CD4-positive, alpha-beta T cell treated with Interleukin-4 for 1 hour (primary cell): ENCODE results near the gene GTF2F2.

Experiments
- DNase-seq, 2 donors: peaks; one replicate each; pipeline ENCODE4 v3.0.0-alpha.2; 2020 to 2022

Gene GTF2F2, protein sequence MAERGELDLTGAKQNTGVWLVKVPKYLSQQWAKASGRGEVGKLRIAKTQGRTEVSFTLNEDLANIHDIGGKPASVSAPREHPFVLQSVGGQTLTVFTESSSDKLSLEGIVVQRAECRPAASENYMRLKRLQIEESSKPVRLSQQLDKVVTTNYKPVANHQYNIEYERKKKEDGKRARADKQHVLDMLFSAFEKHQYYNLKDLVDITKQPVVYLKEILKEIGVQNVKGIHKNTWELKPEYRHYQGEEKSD

DNA sequence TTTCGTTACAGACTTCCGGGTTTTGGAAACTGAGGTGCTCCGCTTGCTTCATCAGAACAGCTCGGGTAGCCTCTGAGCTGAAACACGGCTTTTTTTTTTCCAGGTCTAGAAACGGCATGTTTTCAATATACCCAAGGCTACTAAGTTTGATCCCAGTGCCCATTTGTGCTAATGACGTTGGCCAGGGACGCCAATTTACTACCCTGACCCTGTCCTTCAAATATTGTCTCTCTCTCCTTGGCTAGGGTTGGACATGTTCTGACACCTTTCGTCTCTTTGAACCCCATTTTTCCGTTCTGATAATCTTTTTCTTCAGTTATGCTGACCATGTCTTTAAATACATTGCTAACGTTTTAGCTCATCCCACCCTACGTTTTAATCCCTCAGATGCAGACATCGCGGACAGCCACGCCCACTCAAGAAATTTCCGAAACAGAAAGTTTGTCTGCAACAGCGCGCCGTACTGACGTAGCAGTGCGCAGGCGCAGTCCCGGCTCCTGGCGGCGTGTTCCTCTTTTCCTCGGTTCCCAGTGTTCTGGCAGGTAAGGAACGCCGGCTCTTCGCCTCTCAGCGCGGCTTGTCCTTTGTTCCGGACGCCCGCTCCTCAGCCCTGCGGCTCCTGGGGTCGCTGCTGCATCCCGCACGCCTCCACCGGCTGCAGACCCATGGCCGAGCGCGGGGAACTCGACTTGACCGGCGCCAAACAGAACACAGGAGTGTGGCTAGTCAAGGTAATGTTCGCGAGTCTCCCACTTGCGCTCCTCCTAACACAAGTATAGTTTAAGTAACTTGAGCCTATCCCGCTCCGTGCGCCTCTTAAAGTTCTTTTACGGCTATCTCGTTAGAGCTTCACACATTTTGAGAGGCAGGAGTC, at the start of gene GTF2F2:
TSS of gene GTF2F2 (plus strand) at position 520 of the 874 bp plus-strand sequence. CDS start at position 666, 146 bp downstream.
- peak; percentile 89 to 91 for DNase-seq

DNA sequence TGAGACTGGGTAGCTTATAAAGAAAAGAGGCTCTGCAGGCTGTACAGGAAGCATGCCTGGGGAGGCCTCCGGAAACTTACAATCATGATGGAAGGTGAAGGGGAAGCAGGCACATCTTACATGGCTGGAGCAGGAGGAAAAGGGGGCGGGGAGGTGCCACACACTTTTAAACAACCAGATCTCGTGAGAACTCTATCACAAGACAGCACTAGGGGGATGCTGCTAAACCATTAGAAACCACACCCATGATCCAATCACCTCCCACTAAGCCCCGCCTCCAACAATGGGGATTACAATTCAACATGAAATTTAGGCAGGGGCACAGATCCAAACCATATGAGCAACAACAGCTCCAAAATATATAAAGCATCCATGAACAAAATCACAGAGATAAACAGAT, 46.5 kb upstream of the GTF2F2 start:
- DNase-seq = no peak

DNA sequence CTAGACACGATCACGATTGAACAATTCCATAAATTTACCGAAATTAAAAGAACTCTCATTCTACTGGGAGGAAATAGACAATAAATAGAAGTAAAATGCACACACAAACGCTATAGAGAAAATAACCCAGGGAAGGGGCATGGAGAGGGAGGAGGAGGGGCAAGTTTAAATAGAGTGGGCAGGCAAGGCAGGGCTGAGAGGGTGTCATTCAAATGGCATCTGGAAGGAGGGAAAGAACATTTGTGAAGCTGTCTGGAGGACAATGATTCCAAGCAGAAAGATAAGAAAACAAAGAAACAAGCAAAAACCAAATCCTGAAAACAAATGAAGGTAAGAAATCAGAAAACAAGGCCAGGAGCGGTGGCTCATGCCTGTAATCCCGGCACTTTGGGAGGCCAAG, 45.6 kb upstream of the GTF2F2 start:
- DNase-seq = no peak

DNA sequence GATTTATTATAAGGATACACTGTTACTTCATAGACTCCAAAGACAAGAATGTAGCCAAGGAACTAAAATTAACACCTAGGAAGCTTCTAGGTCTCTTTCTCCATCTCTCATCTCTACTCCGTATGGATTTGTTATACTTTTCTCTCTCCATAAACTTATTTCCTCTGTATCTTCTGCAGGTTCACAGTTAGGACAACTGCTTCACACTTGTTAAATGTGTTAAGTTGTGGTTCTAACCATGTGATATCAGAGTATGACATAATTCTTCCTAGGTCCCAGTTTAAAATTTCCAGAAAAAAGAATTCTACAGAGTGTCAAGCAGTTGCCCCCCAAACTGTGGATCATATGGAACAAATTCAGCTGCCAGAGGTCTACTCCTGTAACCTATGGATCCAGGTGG, 42.3 kb upstream of the GTF2F2 start:
- no peak for DNase-seq

DNA sequence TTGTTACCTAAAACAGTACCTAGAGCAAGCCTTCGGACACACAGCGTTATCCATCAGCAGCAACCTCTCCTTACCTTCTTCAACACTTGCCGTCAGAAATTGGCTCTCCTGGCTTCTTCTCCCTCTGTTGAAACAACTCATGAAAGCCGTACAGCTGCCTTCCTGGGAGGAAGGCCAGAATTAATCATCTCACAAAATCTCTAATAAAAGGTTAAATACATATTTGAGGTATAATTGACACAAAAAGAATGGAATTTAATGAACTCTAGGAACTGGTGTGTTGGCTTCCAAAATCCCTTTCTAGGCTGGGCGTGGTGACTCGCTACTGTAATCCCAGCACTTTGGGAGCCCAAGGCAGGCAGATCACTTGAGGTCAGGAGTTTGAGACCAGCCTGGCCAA, 37.3 kb upstream of the GTF2F2 start:
- DNase-seq = no peak

DNA sequence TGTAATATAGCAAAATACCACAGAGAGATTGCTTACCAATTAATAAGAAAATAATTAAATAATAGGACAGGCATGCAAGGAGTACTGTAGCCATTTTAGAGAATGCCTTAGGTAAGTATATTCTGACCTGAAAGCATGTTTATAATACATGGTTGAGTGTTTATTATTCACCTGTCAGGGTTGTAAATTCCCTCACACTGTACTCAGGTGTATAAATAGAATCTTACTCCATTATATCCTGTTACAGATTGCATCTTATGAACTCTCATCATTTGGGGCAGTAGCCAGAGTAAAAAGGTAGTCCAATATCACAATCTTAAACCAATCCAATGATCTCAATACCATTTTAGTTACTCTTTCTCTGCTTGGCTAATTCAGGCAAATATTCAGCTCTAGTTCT, 35.8 kb upstream of the GTF2F2 start:
- DNase-seq = no peak

DNA sequence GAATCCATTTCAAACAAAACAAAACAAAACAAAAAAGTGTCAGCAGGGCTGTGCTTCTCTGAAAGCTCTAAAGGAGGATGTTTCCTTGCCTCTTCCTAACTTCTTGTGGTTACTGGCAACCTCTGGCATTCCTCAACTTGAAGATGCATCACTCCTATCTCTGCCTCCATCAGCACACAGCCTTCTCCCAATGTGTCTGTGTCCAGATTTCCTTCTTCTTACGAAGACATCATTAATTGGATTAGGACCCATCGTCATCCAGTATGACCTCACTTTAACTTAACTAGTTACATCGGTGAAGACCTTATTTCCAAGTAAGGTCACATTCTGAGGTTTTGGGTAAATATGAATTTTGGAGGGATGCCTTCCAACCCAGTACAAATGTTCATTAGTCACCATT, 33.8 kb upstream of the GTF2F2 start:
- no peak for DNase-seq

DNA sequence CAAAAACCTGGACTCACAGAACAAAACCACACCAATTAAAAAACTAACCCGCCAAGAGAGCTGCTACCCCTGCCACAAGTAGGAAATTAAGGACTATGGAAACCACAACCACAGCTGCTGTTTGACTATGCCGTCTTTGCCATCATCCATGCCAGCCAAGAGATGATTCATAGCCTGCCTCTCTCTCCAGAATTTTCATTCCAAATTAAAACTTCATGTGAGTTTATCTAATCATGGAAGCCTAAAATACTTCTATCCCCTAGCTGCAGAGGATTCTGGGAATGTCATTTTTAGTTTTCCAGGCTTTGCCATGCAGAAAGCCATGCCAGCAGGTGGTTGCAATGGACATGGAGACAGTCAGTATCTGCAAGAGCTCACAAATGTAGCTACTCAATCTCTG, 27.6 kb upstream of the GTF2F2 start:
- no peak for DNase-seq

DNA sequence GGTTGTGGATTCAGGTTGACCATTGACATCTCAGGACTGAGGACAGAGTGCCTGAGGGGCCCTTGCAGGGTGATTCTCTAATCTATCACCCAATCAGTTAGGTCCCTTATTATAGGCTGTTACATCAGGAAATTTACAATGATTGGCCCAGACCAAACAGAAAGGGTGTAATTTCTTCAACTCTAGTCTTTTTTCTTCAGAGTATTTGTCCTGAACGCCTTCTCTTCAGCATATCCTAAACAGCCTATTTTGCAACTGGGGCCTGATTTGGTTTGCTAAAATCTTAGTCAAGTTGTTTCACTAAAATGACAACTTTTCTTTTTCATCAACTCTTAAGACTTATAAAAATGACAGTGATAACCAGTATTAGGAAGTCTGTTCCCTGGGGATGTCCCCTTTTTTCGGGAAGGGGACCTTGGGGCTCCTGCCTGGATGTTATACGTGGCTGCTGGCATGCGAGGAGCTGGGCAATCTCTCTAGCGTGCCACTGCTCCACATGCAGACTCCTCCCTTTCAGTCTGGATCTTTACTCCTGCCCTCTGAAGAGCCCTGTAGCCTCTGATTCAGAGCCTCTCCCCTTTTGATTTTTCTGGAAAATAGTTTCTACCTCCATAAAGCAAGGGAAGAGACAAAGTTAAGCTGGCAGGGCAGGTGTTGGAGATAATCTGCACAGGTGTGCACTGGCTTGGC, 19.6 kb upstream of the GTF2F2 start:
- no peak for DNase-seq

DNA sequence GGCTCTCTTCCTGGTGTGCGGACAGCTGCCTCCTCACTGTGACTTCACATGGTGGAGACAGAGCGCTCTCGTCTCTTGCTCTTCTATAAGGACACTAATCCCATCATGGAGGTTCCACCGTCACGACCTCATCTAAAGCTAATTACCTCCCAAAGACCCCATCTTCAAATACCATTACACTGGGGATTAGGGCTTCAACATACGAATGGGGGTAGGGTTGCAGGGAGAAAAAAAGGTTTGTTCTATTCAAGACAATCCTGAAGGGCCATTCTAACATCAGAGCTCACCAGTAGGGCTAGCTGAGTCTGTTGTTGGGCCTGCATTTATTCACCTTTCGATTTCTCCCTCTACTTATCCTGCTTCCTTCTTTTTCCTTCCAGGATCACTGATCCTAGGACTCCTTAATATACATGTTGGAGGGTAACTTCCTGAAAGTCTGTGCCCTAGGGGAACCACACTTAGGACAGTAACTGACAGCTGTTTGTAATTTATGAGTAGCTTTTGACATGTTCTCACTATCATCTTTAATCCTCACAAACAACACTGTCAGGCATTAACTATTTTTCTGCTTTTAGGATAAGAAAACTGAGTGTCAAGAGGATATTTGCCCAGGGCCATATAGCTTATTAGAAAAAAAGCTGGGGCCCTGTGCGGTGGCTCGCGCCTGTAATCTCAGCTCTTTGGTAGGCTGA, 18.8 kb upstream of the GTF2F2 start:
- DNase-seq = no peak

DNA sequence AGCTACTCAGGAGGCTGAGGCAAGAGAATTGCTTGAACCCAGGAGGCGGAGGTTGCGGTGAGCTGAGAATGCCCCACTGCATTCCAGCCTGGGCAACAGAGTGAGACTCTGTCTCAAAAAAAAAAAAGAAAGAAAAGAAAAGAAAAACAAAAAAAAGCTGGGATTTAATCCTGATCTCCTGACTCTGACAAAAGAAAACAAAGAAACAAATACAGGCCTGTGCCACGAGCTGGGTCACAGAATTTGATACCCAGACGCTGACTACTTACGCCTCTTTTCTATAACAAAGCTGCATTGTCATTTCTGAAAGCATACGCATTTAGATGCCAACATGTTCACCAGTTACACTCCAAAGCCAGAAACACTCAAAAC, 18.2 kb upstream of the GTF2F2 start:
- DNase-seq = no peak

DNA sequence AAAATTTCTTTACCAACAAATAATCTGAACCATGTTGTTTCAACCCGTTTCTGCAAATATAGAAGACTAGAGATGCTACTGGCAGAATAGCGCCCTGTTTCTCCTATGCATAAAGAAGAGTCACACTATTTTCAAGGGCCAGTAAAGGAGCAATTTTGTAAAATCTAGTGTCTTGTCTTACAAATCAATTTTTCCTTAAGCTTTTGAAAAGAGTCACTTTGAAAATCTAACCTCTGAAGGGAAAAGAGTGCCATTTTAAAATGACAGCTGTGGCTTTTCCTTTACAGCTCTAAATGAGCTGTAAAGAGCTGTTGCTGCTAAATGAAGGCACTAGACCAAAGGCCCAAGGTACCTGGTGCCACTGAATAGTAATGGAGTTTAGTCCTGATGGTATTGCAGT, 16.9 kb upstream of the GTF2F2 start:
- no peak for DNase-seq

DNA sequence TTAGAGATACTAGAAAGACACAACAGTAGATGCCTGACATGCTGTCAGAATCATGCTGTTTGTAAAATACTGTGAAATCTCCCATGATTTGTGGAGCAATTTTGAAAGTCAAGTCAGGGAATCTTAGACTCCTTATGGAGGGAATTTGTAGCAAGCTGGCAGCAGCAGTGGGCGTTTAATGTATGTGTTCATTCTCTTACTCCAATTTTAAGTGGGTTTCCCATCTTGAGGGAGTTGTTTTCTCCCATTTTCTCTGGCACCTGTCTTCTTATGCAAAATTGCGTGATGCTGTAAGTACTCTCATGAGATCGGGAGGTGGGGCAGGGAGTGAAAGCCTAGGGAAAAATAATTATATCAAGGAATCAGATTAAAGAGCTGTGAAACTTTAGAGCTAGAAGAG, 16.0 kb upstream of the GTF2F2 start:
- no peak for DNase-seq

DNA sequence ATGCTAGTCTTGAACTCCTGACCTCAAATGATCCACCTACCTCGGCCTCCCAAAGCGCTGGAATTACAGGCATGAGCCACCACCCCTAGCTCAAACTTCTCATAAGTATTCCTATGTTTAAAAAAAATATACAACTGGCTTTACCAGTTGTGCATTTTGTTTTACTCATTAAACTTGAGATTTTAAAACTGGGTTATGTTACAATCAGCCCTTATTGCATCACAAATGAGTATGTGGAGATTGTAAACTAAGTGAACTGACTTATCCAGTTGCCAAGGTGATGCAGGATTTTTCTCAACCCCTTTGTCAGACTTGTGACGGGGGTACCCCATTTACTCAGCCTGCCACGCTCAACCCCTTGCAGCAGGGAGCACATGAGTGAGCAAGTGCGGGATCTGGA, 14.4 kb upstream of the GTF2F2 start:
- no peak for DNase-seq

DNA sequence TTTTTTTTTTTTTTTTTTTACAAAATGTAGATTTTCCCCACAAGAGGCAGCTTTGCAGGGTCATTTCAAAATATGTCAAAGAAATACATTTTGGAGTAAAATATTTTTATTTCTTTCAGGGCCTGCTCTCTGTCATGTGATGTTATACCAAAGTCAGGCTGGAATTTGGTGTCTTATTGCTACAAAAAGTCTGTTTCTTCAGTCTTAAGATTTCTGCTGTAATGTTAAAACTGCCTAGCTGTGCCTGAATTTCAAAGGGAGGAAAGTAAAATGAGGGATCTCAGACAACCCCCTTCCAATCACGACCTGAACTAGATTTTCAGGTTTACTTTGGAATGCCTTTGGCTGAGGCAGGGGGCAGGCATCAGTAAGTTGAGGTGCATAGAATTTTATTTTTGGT, 12.8 kb upstream of the GTF2F2 start:
- DNase-seq = no peak

DNA sequence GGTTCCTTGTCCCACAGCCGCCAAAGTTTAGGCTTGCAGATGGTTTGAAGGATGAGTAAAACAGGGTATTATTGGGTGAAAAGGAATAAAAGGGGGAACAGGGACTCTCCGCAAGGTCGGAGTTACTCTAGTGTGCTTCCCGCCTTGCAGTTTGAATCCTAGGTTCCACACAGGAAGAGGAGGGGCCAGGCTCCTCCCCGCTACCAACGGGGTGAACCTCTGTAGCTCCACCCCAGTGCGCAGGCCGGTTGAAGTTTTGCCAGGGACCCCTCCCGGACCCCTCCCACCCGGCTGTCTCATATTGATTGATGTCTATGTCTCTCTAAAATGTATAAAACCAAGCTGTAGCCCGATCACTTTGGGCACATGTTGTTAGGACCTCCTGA, 11.6 kb upstream of the GTF2F2 start:
- peak in 1 of 2 donors; percentile 14 for DNase-seq

DNA sequence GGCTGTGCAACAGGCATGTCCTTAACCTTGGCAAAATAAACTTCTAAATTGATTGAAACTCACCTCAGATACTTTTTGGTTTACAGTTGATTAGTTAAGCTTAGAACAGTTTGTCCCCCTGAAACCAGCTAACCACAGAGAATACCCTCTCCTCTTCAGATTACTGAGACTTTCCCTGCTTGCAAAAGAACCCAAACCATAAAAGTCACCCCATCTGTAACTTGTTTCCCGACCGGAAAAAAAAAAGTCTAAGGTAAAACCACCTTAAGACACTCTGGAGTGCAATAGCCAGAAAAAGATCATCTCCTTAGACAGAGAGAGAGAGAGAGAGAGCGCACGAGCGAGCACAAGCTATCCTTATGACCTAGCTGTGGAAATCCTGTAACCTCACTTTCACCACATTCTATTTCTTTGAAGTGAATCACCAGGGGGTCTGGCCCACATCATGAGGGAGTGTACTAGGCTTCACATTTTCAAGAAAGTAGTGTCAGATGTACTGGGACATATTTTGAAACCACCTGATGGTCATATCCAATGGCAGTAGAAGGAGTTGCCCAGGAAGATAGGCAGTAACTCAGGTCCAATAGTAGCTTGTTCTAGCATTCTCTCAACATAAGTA, 11.1 kb upstream of the GTF2F2 start:
- no peak for DNase-seq

DNA sequence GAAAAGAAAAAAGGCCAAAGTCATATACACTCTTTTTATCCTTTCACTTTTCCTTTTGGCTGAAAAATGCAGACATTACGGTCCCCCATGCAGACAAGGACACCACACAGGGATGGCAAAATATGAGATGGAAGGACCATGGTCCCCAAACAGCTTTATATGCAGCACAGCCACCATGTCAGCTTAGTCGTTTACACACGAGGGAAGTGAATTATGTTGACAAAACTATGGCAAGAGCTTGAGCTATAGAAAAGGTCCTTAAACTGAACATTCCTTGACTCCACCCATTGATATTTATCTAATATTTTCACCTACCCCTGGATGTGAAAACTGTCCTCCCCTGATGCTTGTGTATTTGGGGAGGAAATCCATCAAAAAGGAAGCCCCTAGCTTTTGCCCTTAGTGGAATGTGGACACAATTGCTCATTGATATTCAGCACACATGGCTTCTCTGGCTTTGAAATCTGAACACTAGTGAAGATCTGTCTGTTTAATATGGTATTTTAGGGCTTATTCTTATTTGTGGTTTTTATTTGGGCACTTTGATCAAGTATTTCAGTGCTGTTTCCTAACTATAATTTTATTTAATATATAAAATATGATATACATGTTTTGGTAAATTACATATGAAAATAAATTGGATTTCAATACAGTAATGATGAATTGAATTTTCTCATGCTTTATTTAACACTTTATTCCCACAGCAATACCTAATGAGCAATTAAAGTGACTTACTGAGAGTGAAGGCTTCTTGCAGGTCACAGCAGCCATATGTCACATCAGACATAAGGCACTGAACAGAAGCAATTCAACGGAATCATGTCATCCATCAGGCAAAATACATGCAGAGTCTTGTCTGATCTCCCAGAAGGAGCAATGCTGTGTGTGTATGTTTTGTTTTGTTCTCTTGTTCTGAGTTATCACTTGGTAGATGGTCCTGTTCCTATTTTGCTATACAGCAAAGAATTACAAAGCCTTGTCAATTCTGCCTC, 6.8 kb upstream of the GTF2F2 start:
- DNase-seq = no peak

DNA sequence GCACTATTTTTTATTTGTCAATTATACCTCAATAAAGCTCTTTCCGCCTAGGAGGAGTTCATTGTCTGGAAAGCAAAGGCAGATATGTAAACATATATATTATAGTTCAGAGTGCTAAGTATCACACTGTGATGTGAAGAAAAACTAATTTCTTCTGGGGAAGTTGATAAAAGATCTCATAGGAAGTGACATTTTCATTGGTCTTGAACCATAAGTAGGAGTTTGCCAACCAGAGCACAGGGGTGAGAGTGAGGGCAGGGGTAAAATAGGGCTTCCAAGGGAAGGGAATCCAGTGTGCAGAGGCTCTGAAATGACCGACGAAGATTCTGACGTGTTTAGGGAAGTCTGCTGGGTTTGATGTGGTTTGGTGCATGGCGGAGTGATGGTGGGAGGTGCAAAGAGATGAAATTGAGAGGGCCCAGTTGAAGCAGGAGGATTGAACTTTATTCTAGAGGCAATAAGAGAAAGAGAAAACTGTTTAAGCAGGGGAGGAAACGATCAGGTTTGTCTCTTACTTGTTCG, 780 bp upstream of the GTF2F2 start:
- peak; percentile 80 to 84 for DNase-seq

DNA sequence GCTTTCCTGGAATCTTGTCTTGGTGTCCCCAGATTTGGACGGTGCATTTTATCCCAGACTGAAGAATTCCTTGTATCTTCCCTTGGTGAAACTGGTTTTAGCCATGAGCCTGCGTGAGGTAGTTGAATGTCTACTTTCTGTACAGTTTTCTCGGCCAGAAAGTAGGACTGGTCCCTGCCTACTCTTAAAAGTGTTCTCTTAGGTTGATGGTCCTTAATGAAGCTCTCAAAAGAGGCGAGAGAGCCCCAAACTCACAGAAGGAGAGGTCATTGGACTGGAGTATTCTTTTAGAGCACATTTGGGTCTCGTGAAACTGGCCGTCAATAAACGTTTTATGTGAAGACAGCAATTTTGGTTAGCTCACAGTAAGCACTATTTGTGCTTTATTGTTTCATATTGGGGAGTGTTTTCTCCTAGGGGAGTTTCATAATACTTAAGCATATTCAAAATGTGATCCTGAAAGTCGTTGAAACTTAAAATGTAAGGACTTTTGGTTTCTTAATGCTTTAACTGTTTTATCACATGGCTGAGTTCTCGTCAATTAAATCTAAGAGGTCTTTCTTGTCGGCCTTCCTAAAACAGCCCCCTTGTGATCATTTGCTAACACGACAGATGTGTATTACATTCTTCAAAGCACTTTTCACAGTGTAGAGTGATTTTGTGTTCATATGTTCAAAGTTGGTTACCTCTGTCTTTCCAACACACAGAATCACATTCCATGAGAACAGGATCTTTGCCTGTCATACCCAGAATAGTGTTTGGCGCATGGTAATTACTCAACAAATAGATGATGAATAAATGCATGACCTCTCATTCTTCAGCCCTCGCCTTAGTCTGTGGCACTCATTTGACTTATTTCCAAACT, 889 bp downstream of the GTF2F2 start:
- peak in 1 of 2 donors; percentile 22 for DNase-seq
